GM23338 (cell line): Measurements from ENCODE around the gene S100A12. TPM values are rescaled to one million over a fixed set of nuclear protein-coding genes. Genes with fewer than 3 reads are reported as not detected.
"Not testable (repeated sequence)": the region's sequence is repeated elsewhere in the genome, so short reads cannot be mapped to it uniquely, and the experiment has no call there.

Experiments
- ATAC-seq: fragments of 200-7000 bp; cut with Tn5 transposase; 3 replicates; pipeline ENCODE4 v1.9.1; 2020
- DNase-seq: peaks from one replicate; pipeline ENCODE4 v3.0.0-alpha.2; 2015; ENCODE audit warnings: low spot score
- H2AFZ ChIP-seq: fragments of 200-600 bp; sonication (generic); 2 replicates; pipeline ENCODE4 v1.8.0; 2016; ENCODE audit warnings: antibody characterized with exemption, mild to moderate bottlenecking, moderate library complexity
- H3F3A ChIP-seq: fragments of 200-600 bp; sonication (generic); replicated peaks from 2 replicates; pipeline ENCODE4 v1.8.0; 2017; ENCODE audit warnings: antibody characterized with exemption, mixed run types, low read depth
- H3K27ac ChIP-seq: fragments of 200-600 bp; sonication (generic); 2 replicates; pipeline ENCODE4 v1.6.1; 2016; ENCODE audit warnings: low read depth
- H3K27me3 ChIP-seq: fragments of 200-600 bp; sonication (generic); 2 replicates; pipeline ENCODE4 v1.8.0; 2016; ENCODE audit warnings: mild to moderate bottlenecking, mixed run types, moderate library complexity; ENCODE audit not compliant: insufficient read depth
- H3K36me3 ChIP-seq: fragments of 200-600 bp; sonication (generic); 2 replicates; pipeline ENCODE4 v1.8.0; 2016; ENCODE audit warnings: mild to moderate bottlenecking; ENCODE audit not compliant: insufficient read depth
- H3K4me1 ChIP-seq: fragments of 200-600 bp; sonication (generic); 2 replicates; pipeline ENCODE4 v1.8.0; 2016; ENCODE audit warnings: mild to moderate bottlenecking, moderate library complexity; ENCODE audit not compliant: insufficient read depth
- H3K4me2 ChIP-seq: fragments of 200-600 bp; sonication (generic); 2 replicates; pipeline ENCODE4 v1.7.1; 2017; ENCODE audit warnings: mixed run types
- H3K4me3 ChIP-seq: fragments of 200-600 bp; sonication (generic); 2 replicates; pipeline ENCODE4 v1.6.1; 2016; ENCODE audit warnings: mixed run types
- H3K79me2 ChIP-seq: fragments of 200-600 bp; sonication (generic); replicated peaks from 2 replicates; pipeline ENCODE4 v1.8.0; 2017; ENCODE audit warnings: mild to moderate bottlenecking; ENCODE audit not compliant: insufficient read depth
- H3K9me2 ChIP-seq: fragments of 200-600 bp; sonication (generic); 2 replicates; pipeline ENCODE4 v1.8.0; 2017; ENCODE audit not compliant: insufficient read depth
- H4K20me1 ChIP-seq: fragments of 200-600 bp; sonication (generic); replicated peaks from 2 replicates; pipeline ENCODE4 v1.8.0; 2017; ENCODE audit warnings: mild to moderate bottlenecking; ENCODE audit not compliant: insufficient read depth
- H3K27ac Mint-ChIP-seq: 2 replicates; pipeline ENCODE4 v1.8.0; 2020; ENCODE audit warnings: inconsistent platforms, mild to moderate bottlenecking, moderate library complexity, mixed read lengths
- H3K27me3 Mint-ChIP-seq: 3 replicates; pipeline ENCODE4 v1.8.0; 2022; ENCODE audit warnings: low read depth, mild to moderate bottlenecking, moderate library complexity, mixed read lengths, inconsistent platforms; ENCODE audit not compliant: insufficient read depth, poor library complexity
- H3K36me3 Mint-ChIP-seq: 3 replicates; pipeline ENCODE4 v1.8.0; 2021; ENCODE audit warnings: low read depth, mild to moderate bottlenecking, inconsistent platforms, moderate library complexity, mixed read lengths
- H3K4me1 Mint-ChIP-seq: 3 replicates; pipeline ENCODE4 v1.8.0; 2020; ENCODE audit warnings: mild to moderate bottlenecking, inconsistent platforms, mixed read lengths
- H3K4me3 Mint-ChIP-seq: 3 replicates; pipeline ENCODE4 v1.8.0; 2021; ENCODE audit warnings: moderate library complexity, mild to moderate bottlenecking, inconsistent platforms, mixed read lengths
- H3K9me3 Mint-ChIP-seq: 3 replicates; pipeline ENCODE4 v1.8.0; 2020; ENCODE audit warnings: moderate library complexity, mild to moderate bottlenecking, inconsistent platforms, mixed read lengths
- CREB1 ChIP-seq: fragments of 250-450 bp; sonication (Bioruptor Pico); IDR thresholded peaks from 2 replicates; pipeline ENCODE4 v1.5.0; 2020; ENCODE audit warnings: low read depth, mild to moderate bottlenecking, moderate library complexity
- EZH2 ChIP-seq: fragments of 200-600 bp; sonication (generic); IDR thresholded peaks from one replicate; pipeline ENCODE4 v1.8.0; 2017; ENCODE audit warnings: antibody characterized with exemption, mild to moderate bottlenecking, low read depth; ENCODE audit not compliant: unreplicated experiment
- EZH2phosphoT487 ChIP-seq: fragments of 200-600 bp; sonication (generic); IDR thresholded peaks from one replicate; pipeline ENCODE4 v1.8.1; 2018; ENCODE audit warnings: antibody characterized with exemption; ENCODE audit not compliant: unreplicated experiment
- NANOG ChIP-seq: IDR thresholded peaks from 2 replicates; pipeline ENCODE4 v1.6.1; 2016; ENCODE audit warnings: antibody characterized with exemption, borderline replicate concordance
- STAT1 ChIP-seq: IDR thresholded peaks from one replicate; pipeline ENCODE4 v1.6.1; 2016; ENCODE audit warnings: antibody characterized with exemption; ENCODE audit not compliant: unreplicated experiment
- ZNF114 ChIP-seq: fragments of 250-450 bp; sonication (Bioruptor Pico); IDR thresholded peaks from 2 replicates; pipeline ENCODE4 v1.5.0; 2020; ENCODE audit warnings: mild to moderate bottlenecking, moderate library complexity
- ZNF331 ChIP-seq: fragments of 250-450 bp; sonication (Bioruptor Pico); IDR thresholded peaks from 2 replicates; pipeline ENCODE4 v1.5.0; 2020; ENCODE audit warnings: low read depth, mild to moderate bottlenecking, moderate library complexity
- ZNF462 ChIP-seq: fragments of 250-450 bp; sonication (Bioruptor Pico); IDR thresholded peaks from 2 replicates; pipeline ENCODE4 v1.5.0; 2020; ENCODE audit warnings: mild to moderate bottlenecking, moderate library complexity
- polyA plus RNA-seq: library from polyadenylated mRNA; unstranded; fragments of >200 nt; fragmentation: Nextera tagmentation; extraction: Ambion mirVana; gene quantifications from 2 replicates; pipeline ENCODE4 v1.2.1, GENCODE V29; 2016
- total RNA-seq: library from RNA; depleted of rRNA; stranded (reverse); fragments of >200 nt; shearing (Covaris generic); gene quantifications from 2 replicates; pipeline ENCODE4 v1.2.3, GENCODE V29; 2014

The S100A12 gene
- total and polyA plus RNA-seq, 2 experiments from 2014 or later: not detected

DNA sequence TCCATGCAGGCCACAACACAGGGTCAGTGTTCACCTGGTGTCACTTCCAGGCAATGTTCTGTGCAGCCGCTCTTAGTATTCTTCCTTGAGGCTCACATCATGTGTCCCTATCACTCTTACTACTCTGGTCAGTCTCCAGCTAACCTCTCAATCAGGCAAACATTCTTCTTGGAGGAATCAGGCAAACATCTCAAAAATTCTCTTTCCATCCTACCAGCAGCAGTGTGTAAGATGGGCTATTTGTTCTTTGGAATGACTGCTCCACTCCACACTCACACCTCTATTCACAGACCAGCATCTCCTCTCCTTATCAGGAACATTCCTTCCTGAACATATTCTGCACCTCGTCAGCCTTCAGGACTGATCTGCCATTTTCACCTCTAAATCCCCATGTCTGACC is 44.9 kb upstream of the S100A12 start (continued):
- TF ChIP-seq STAT1: no peak
- TF ChIP-seq ZNF331 (CRISPR knock-in tag): no peak

DNA sequence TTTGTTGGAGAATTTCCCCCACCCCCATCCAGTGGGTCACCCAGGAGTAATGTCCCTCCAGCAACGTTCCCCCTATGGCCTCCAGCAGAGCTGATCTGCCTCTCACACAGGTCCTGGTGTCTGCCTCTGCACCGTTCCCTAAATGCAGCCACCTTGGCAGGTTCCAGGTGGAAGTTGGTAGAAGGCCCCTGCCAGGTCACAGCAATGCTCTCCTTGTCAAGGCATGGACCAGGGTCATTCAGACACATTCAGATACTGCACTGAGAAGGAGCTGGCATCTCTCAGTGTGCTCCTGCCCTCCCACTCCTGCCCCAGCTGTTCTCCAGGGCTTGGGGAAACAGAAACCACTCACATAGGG is 44.0 kb upstream of the S100A12 start:
- not testable (repeated sequence) for H3K4me1 Mint-ChIP-seq, H3K9me3 Mint-ChIP-seq, H3F3A ChIP-seq, DNase-seq, H3K4me1 ChIP-seq, H3K4me3 Mint-ChIP-seq, H3K9me2 ChIP-seq, H3K79me2 ChIP-seq, H3K27me3 ChIP-seq, H4K20me1 ChIP-seq, H3K36me3 Mint-ChIP-seq, H3K36me3 ChIP-seq, H3K4me3 ChIP-seq, ATAC-seq, H3K27me3 Mint-ChIP-seq, H3K27ac ChIP-seq, H2AFZ ChIP-seq, H3K4me2 ChIP-seq, H3K27ac Mint-ChIP-seq

- H2AFZ ChIP-seq, H3K27me3 ChIP-seq, H3K4me1 ChIP-seq, H4K20me1 ChIP-seq, H3K4me2 ChIP-seq, H3F3A ChIP-seq, H3K4me3 ChIP-seq, H3K9me2 ChIP-seq, H3K9me3 Mint-ChIP-seq, H3K4me1 Mint-ChIP-seq, H3K27me3 Mint-ChIP-seq, H3K36me3 ChIP-seq, H3K27ac Mint-ChIP-seq, H3K36me3 Mint-ChIP-seq, DNase-seq, H3K27ac ChIP-seq, H3K79me2 ChIP-seq, H3K4me3 Mint-ChIP-seq, ATAC-seq: not testable (repeated sequence)
Observed at GRCh38 chr1:153418758-153419435, 43.5 kb upstream of the S100A12 start.

- Histone ChIP-seq H3F3A (no peaks in the 10 kb centered on the region), H4K20me1 (no peaks in the 10 kb centered on the region), H3K4me3 (no peak overlapping the region), H3K79me2 (no peaks in the 10 kb centered on the region), H3K36me3 (no peaks in the 10 kb centered on the region), H3K4me1 (no peaks in the 10 kb centered on the region), H3K9me2 (no peaks in the 10 kb centered on the region), H3K4me2 (no peak overlapping the region), H3K27me3 (no peaks in the 10 kb centered on the region), H2AFZ (no peak overlapping the region), H3K27ac (no peak overlapping the region)
- Mint-ChIP-seq H3K4me1 (no peaks in the 10 kb centered on the region; the same call in 2 of the 3 replicates), H3K9me3 (peaks cover 10% of the 10 kb centered on the region; the same call in 2 of the 3 replicates), H3K27me3 (peaks cover 4% of the 10 kb centered on the region), H3K4me3 (no peak overlapping the region), H3K36me3 (no peaks in the 10 kb centered on the region; the same call in 2 of the 3 replicates), H3K27ac (no peak overlapping the region)
- DNase-seq (no peak), ATAC-seq (no peak)
- TF ChIP-seq NANOG (no peak), ZNF114 (no peak), EZH2 (no peak), ZNF462 (CRISPR knock-in tag) (no peak), EZH2phosphoT487 (no peak), CREB1 (CRISPR knock-in tag) (no peak)
Observed at GRCh38 chr1:153417136-153417888, 41.9 kb upstream of the S100A12 start.
